HCT116 (cell line): ENCODE results near the gene RAPGEF6. TPM values are rescaled to one million over a fixed set of nuclear protein-coding genes. Genes with fewer than 3 reads are reported as not detected.

ENCODE experiments used
- ATAC-seq: fragments of 200-7000 bp; cut with Tn5 transposase; 2 replicates; pipeline ENCODE4 v1.9.1; 2020; ENCODE audit warnings: mild to moderate bottlenecking, moderate library complexity
- BruUV-seq: library from RNA; stranded (reverse); fragments of 400-500 nt; replicated peaks from 2 replicates; lab custom pipeline; 2021; lab: Mats Ljungman, UMichigan
- CTCF ChIA-PET: fragments of 300-600 bp; sonication (Branson Sonifier 250); formaldehyde crosslinking; loops from one replicate; lab custom pipeline; 2021; ENCODE audit warnings: antibody characterized with exemption; lab: Charles Lee
- POLR2A ChIA-PET: fragments of 300-600, 350-600 bp; sonication (Branson Sonifier 250); formaldehyde crosslinking; loops from one replicate; lab custom pipeline; 2021; ENCODE audit warnings: antibody characterized with exemption; lab: Charles Lee
- RAD21 ChIA-PET, 2 experiments: fragments of 300-600 bp; sonication (Branson Sonifier 250); formaldehyde crosslinking; loops; one replicate each; lab custom pipeline; 2023; ENCODE audit warnings: low total read pairs in 2 of 2; ENCODE audit not compliant: uncharacterized antibody in 2 of 2, unreplicated experiment in 2 of 2, low non-redundant PET in 1 of 2; lab: Charles Lee
- DNase-seq: peaks from one replicate; pipeline ENCODE4 v3.0.0-alpha.2; 2010; ENCODE audit warnings: low read depth, low spot score
- H2AFZ ChIP-seq: fragments of 200-600 bp; shearing (Covaris generic), sonication (generic); 2 replicates; pipeline ENCODE4 v1.6.1; 2017; ENCODE audit warnings: low read depth, mixed run types, mixed read lengths, antibody characterized with exemption, low read length; ENCODE audit not compliant: poor library complexity, severe bottlenecking
- H3K27ac ChIP-seq: 2 replicates; pipeline ENCODE4 v1.5.1; 2012; ENCODE audit warnings: low read depth, low read length
- H3K27me3 ChIP-seq: fragments of 200-600 bp; sonication (generic); 2 replicates; pipeline ENCODE4 v1.6.1; 2016; ENCODE audit warnings: mixed run types, low read length, mixed read lengths; ENCODE audit not compliant: insufficient read depth
- H3K36me3 ChIP-seq, 2 experiments: fragments of 200-500 bp in 1 of 2; fragments of 200-600 bp in 1 of 2; sonication (Bioruptor generic) in 1 of 2; sonication (generic) in 1 of 2; 2 replicates each; pipeline versions ENCODE4 v1.5.1 to v1.6.1; 2014 to 2016; ENCODE audit warnings: low read length in 2 of 2, inconsistent platforms in 1 of 2, mixed read lengths in 1 of 2, mixed run types in 1 of 2; ENCODE audit not compliant: insufficient read depth in 2 of 2, control insufficient read depth in 1 of 2
- H3K4me1 ChIP-seq, 2 experiments: fragments of 200-600 bp in 1 of 2; sonication (generic) in 1 of 2; 2 replicates each; pipeline versions ENCODE4 v1.5.1 to v1.6.1; 2012 to 2017; ENCODE audit warnings: low read length in 2 of 2, inconsistent platforms in 1 of 2, mild to moderate bottlenecking in 1 of 2, mixed read lengths in 1 of 2, mixed run types in 1 of 2, moderate library complexity in 1 of 2; ENCODE audit not compliant: insufficient read depth in 2 of 2, control insufficient read depth in 1 of 2
- H3K4me2 ChIP-seq: fragments of 200-600 bp; sonication (generic); 2 replicates; pipeline ENCODE4 v1.6.1; 2017; ENCODE audit warnings: mixed run types, low read length, mixed read lengths
- H3K4me3 ChIP-seq, 2 experiments: fragments of 200-600 bp in 1 of 2; sonication (generic) in 1 of 2; replicated peaks in 1 of 2; 2 replicates each; pipeline ENCODE4 v1.5.1; 2011 to 2016; ENCODE audit warnings: low read length in 2 of 2, control low read depth in 1 of 2, low read depth in 1 of 2, mild to moderate bottlenecking in 1 of 2, mixed read lengths in 1 of 2, mixed run types in 1 of 2
- H3K79me2 ChIP-seq: fragments of 200-600 bp; sonication (generic); 2 replicates; pipeline ENCODE4 v1.6.1; 2017; ENCODE audit warnings: mild to moderate bottlenecking, mixed run types, low read length, moderate library complexity, mixed read lengths; ENCODE audit not compliant: insufficient read depth
- H3K9ac ChIP-seq: fragments of 200-600 bp; sonication (generic); 2 replicates; pipeline ENCODE4 v1.6.1; 2016; ENCODE audit warnings: low read length, mixed read lengths
- H3K9me2 ChIP-seq: fragments of 200-600 bp; sonication (generic), shearing (Covaris generic); 2 replicates; pipeline ENCODE4 v1.6.1; 2017; ENCODE audit warnings: mixed run types, mild to moderate bottlenecking, moderate library complexity; ENCODE audit not compliant: insufficient read depth
- H3K9me3 ChIP-seq, 2 experiments: fragments of 200-500 bp in 1 of 2; fragments of 200-600 bp in 1 of 2; sonication (Bioruptor generic) in 1 of 2; sonication (generic) in 1 of 2; 2 replicates each; pipeline ENCODE4 v1.6.1; 2014 to 2017; ENCODE audit warnings: low read length in 2 of 2, mixed read lengths in 2 of 2, inconsistent platforms in 1 of 2, low read depth in 1 of 2, mild to moderate bottlenecking in 1 of 2, mixed run types in 1 of 2, moderate library complexity in 1 of 2; ENCODE audit not compliant: control insufficient read depth in 1 of 2, insufficient read depth in 1 of 2
- H4K20me1 ChIP-seq: fragments of 200-600 bp; sonication (generic), shearing (Covaris generic); 2 replicates; pipeline ENCODE4 v1.6.1; 2017; ENCODE audit warnings: mixed run types, mild to moderate bottlenecking, moderate library complexity; ENCODE audit not compliant: insufficient read depth
- CTCF ChIP-seq, 3 experiments: fragments of 200-600 bp in 1 of 3; sonication (generic) in 1 of 3; IDR thresholded peaks in 2 of 3; conservative IDR thresholded peaks in 1 of 3; 2 replicates each; pipeline ENCODE4 v1.5.1; 2012 to 2017; ENCODE audit warnings: low read depth in 2 of 3, low read length in 2 of 3, antibody characterized with exemption in 1 of 3, borderline replicate concordance in 1 of 3, control low read depth in 1 of 3, mild to moderate bottlenecking in 1 of 3, mixed read lengths in 1 of 3, mixed run types in 1 of 3, moderate library complexity in 1 of 3; ENCODE audit not compliant: insufficient read depth in 1 of 3
- MAX ChIP-seq: IDR thresholded peaks from 2 replicates; pipeline ENCODE4 v1.6.1; 2012
- POLR2A ChIP-seq: IDR thresholded peaks from 2 replicates; pipeline ENCODE4 v1.7.0; 2011; ENCODE audit warnings: borderline replicate concordance; ENCODE audit not compliant: insufficient read depth, insufficient read length; ENCODE audit errors: extremely low read depth
- POLR2AphosphoS5 ChIP-seq: IDR thresholded peaks from 2 replicates; pipeline ENCODE4 v1.6.1; 2011; ENCODE audit warnings: mild to moderate bottlenecking, low read depth, low read length, moderate library complexity
- RAD21 ChIP-seq: IDR thresholded peaks from 2 replicates; pipeline ENCODE4 v1.6.1; 2012; ENCODE audit warnings: low read depth, mild to moderate bottlenecking
- ZBTB33 ChIP-seq: IDR thresholded peaks from 2 replicates; pipeline ENCODE4 v1.6.1; 2011; ENCODE audit warnings: mild to moderate bottlenecking, low read length, moderate library complexity; ENCODE audit not compliant: insufficient replicate concordance; ENCODE audit errors: extremely low read depth
- ZNF274 ChIP-seq: fragments of 200-500 bp; sonication (Bioruptor generic); IDR thresholded peaks from 2 replicates; pipeline ENCODE4 v1.6.1; 2014; ENCODE audit warnings: mild to moderate bottlenecking, low read depth, low read length, inconsistent platforms
- intact Hi-C: fragments of 100-400 bp; cut with micrococcal nuclease; formaldehyde crosslinking; loops from 2 replicates; pipeline ENCODE4 v1.10.0; 2022
- total RNA-seq: library from RNA; stranded (reverse); gene quantifications from one replicate; pipeline ENCODE4 v1.2.1, GENCODE V29; 2021; ENCODE audit not compliant: unreplicated experiment

Gene RAPGEF6
- total RNA-seq, 1 experiment from 2014 or later = 18.4 TPM

GRCh38 chr5:131563434-131564228 is 71.4 kb downstream of the RAPGEF6 start:
- ATAC-seq (peak; percentile 44; the same call in 1 of the 2 replicates), DNase-seq (no peak)
- intact Hi-C loops = no loop called here
- RAD21 ChIA-PET = no interaction called here
- TF ChIP-seq ZBTB33 = no peak
- TF ChIP-seq POLR2AphosphoS5 = no peak
- TF ChIP-seq RAD21 = no peak
- 0 out of 6 replicates have a peak, but pooled peaks of 2 of the 3 experiments have one; percentile 1 to 19 for TF ChIP-seq CTCF (IDR thresholded peaks at IDR 0.05 in 2 of 3, conservative IDR thresholded peaks at IDR 0.05 in 1 of 3; ENCODE audit: borderline replicate concordance in 1 of 3, insufficient read depth in 1 of 3, low read depth in 2 of 3, low read length in 2 of 3)
- no peak for TF ChIP-seq POLR2A
- TF ChIP-seq ZNF274 = no peak
- no peak for TF ChIP-seq MAX
- Histone ChIP-seq H2AFZ (no peak overlapping the region), H3K4me3 (no peak overlapping the region), H3K36me3 (0 out of 4 replicates have a peak, but pooled peaks cover 0 to 3% of the 10 kb centered on the region in 2 experiments), H3K9me3 (no peaks in the 10 kb centered on the region), H3K9ac (no peak overlapping the region), H3K79me2 (peaks cover 39% of the 10 kb centered on the region), H3K27me3 (no peaks in the 10 kb centered on the region), H3K4me2 (no peak overlapping the region), H3K27ac (no peak overlapping the region), H3K4me1 (no peaks in the 10 kb centered on the region), H3K9me2 (no peaks in the 10 kb centered on the region), H4K20me1 (no peaks in the 10 kb centered on the region)
- CTCF ChIA-PET = interaction anchor here (2.6 kb wide), 1 partner anchor 26 kb away, joined by 10 read pairs; no protein-coding TSS in a partner anchor
- BruUV-seq = no TSS peak
- POLR2A ChIA-PET = no interaction called here
